ENCODE results near the gene SFXN3. TPM values are rescaled to one million over a fixed set of nuclear protein-coding genes. Genes with fewer than 3 reads are reported as not detected.

Gene SFXN3
- total and polyA plus RNA-seq, 10 of the 15 experiments (the other 5 are each of a cell fraction or from before 2014, with no cell fraction given) = 0.05 to 11.3 (median 1.2) TPM

- TF ChIP-seq CTCF (IDR thresholded peaks at IDR 0.05 in 2 of 3, conservative IDR thresholded peaks at IDR 0.05 in 1 of 3; ENCODE audit: control insufficient read depth in 2 of 3, extremely low read depth in 1 of 3, insufficient read depth in 1 of 3, low read depth in 3 of 3, low read length in 3 of 3) = peak; percentile 81 to 89 (median 82)
- no peak for TF ChIP-seq ASH2L (IDR thresholded peaks at IDR 0.05; ENCODE audit: borderline replicate concordance, low read depth)
- no peak for TF ChIP-seq BACH1 (IDR thresholded peaks at IDR 0.05; ENCODE audit: borderline replicate concordance)
- no peak for TF ChIP-seq POU2F2 (IDR thresholded peaks at IDR 0.05; ENCODE audit: borderline replicate concordance, low read depth, low read length)
- no peak for TF ChIP-seq IRF4 (IDR thresholded peaks at IDR 0.05; ENCODE audit: low read depth, low read length)
- TF ChIP-seq LARP7 (IDR thresholded peaks at IDR 0.05) = no peak
- no peak for TF ChIP-seq SP1 (IDR thresholded peaks at IDR 0.05; ENCODE audit: low read depth, low read length)
- no peak for TF ChIP-seq ZBTB4 (CRISPR knock-in tag; IDR thresholded peaks at IDR 0.05)
- no peak for TF ChIP-seq NBN (IDR thresholded peaks at IDR 0.05)
- TF ChIP-seq PAX5 (IDR thresholded peaks at IDR 0.05; ENCODE audit: borderline replicate concordance, low read depth, low read length) = no peak
- TF ChIP-seq JUNB (IDR thresholded peaks at IDR 0.05) = no peak
- no peak for TF ChIP-seq MXI1 (IDR thresholded peaks at IDR 0.05; ENCODE audit: low read depth, low read length)
- TF ChIP-seq EED (IDR thresholded peaks at IDR 0.05; ENCODE audit: low read depth) = no peak
- no peak for TF ChIP-seq RB1 (IDR thresholded peaks at IDR 0.05; ENCODE audit: borderline replicate concordance)
- TF ChIP-seq SPI1 (IDR thresholded peaks at IDR 0.05; ENCODE audit: borderline replicate concordance, insufficient read depth, low read depth, low read length) = no peak
- no peak for TF ChIP-seq CBFB (IDR thresholded peaks at IDR 0.05; ENCODE audit: low read depth)
- no peak for TF ChIP-seq KLF5 (IDR thresholded peaks at IDR 0.05; ENCODE audit: partially characterized antibody)
- no peak for TF ChIP-seq KAT2A (conservative IDR thresholded peaks at IDR 0.05; ENCODE audit: control insufficient read depth, low read depth, low read length)
- no peak for TF ChIP-seq E4F1 (IDR thresholded peaks at IDR 0.05; ENCODE audit: borderline replicate concordance, partially characterized antibody)
- no peak for TF ChIP-seq NKRF (conservative IDR thresholded peaks at IDR 0.05)
- no peak for TF ChIP-seq NR2C2 (IDR thresholded peaks at IDR 0.05; ENCODE audit: borderline replicate concordance, control insufficient read depth, insufficient read length, low read depth)
- peak; percentile 49; the same call in 1 of the 2 replicates for TF ChIP-seq IKZF1 (conservative IDR thresholded peaks at IDR 0.05)
These were observed 36.5 kb downstream of the SFXN3 start (continued) for GRCh38 chr10:101067356-101068083.
